NK-92 (cell line): ENCODE measurements around the gene CNR1.

Experiments
- DNase-seq: peaks from one replicate; lab custom pipeline; 2025; ENCODE audit not compliant: unreplicated experiment; lab: John Stamatoyannopoulos, UW

CNR1 gene

DNA sequence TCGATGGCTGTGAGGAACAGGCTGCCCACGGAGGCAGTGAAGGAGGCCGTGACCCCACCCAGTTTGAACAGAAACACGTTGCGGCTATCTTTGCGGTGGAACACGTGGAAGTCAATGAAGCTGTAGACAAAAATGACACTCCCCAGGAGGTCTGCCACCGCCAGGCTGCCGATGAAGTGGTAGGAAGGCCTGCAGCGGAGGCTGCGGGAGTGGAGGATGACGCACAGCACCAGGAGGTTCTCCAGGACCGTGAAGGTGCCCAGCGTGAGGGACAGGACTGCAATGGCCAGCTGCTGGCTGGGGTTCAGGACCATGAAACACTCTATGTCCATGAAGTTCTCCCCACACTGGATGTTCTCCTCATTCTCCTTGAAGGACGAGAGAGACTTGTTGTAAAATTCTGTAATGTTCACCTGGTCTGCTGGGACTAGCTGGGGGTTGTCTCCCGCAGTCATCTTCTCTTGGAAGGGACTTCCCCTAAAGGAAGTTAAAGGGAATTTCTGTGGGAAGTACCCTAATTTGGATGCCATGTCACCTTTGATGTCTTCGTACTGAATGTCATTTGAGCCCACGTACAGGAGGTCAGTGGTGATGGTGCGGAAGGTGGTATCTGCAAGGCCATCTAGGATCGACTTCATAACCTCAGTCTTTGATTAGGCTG, 21.4 kb downstream of the CNR1 start:
- no peak for DNase-seq

GRCh38 chr6:88143421-88144157, 22.6 kb downstream of the CNR1 start:
- no peak for DNase-seq

- DNase-seq: no peak
These were observed 23.9 kb downstream of the CNR1 start for GRCh38 chr6:88142297-88142668.

- DNase-seq: no peak
These were observed 24.4 kb downstream of the CNR1 start for GRCh38 chr6:88141561-88142296.

- no peak for DNase-seq
These were observed 28.2 kb downstream of the CNR1 start for GRCh38 chr6:88137915-88138314.

DNA sequence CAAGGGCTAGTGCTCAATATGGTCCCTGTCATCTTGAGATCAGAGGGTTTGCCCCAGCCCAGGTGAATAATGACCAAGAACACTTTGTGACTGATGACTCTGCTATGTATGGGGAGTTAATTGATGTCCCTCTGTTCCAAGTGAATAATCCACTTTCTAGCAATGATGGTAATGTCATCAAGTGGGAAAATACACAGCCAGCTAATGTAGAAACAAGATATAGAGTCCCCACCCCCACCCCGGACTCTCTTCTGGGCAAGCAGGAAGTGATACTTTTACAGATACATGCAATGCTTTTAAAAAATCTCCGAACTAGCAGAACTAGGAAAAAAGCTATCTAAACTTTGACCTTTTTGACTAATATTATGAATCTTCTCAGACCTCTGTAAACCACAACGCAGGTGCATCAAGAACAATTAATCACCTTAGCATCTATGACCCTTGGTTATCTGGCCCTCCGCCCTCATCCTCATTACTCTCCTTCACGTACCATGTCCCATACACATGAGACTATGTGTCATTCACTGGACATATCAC, 30.5 kb downstream of the CNR1 start:
- no peak for DNase-seq

DNA sequence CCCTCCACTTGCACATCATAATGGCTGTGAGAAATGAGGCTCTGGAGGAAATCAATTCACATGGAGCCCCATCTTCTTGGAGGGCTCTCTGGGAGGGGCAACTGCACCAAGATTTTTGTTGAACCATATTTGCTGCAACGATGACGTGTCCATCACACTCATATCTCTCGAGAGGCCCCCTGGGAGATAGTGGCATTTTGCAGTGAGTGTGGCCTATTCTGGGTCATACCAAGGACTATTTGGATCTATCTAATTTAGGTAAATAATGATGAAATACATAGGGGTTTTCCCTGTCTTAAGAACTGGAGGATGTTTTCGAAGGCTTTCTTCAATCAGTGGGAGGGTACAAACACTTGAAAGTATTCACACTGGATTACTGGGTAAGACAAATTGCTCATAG, 31.6 kb downstream of the CNR1 start:
- DNase-seq: no peak

- no peak for DNase-seq
These were observed 32.4 kb downstream of the CNR1 start for GRCh38 chr6:88133718-88134117.

- DNase-seq: no peak
These were observed 41.1 kb downstream of the CNR1 start for GRCh38 chr6:88124925-88125557.

- DNase-seq: no peak
These were observed 45.5 kb downstream of the CNR1 start for GRCh38 chr6:88120635-88121034.

GRCh38 chr6:88119769-88120168, 46.4 kb downstream of the CNR1 start:
- DNase-seq: no peak

- DNase-seq: no peak
These were observed 49.9 kb downstream of the CNR1 start for GRCh38 chr6:88116276-88116675.

DNA sequence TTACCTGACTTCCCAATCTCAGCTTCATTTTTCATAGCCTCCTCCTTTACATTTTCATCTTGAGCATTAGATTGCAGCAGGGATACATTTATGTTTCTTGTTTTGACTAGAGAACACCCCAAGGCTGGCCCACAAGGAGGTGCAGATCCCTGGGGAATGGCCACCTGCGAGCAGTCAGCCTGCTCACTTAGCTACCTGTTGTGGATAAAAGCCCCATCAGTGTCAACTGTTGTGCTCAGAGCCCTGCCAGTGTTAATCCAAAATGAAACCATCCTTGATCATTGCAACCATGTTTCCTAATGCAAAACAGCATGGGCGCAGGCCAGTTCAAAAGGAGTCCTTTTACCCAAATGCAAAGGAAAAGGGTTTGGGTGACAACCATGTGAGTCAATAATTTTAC, 50.8 kb downstream of the CNR1 start:
- DNase-seq: no peak

DNA sequence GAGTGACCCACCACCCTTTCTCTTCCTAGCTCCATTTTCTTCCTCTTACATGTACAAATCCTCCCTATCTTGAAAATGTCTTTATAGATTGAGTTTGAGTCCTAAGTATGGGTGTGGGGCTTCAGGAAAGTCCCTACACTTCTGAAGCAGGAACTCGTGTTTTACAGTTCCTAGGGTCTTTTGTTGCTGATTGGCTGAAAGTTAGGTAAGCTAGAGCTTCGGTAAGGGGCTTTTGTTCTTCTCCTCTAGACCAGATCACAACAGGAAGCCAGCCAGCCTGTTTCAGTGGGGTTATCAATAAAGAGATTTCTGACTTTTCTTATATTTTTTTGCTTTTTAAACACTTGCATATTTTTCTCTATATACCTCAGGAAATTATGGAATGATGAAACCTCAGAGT, 51.3 kb downstream of the CNR1 start:
- no peak for DNase-seq

DNA sequence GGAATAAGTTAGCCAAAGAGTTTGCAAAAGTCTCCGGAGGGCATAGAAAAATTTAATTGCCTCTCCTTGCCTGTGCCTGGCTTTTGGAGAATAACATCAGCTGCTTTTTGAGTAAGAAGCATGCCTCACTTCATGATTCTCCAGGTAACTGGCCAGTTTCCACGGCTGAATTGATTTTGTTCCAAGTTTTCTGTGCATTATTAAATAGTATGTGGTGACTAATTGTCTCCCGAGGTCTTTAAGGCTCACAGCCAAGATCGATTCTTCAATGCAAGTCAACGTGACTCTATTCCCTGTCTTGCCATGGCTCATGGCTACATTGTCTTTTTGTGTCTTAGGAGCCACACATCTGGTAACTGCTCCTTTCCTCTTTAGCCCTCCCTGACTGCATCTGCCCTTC, 54.2 kb downstream of the CNR1 start:
- no peak for DNase-seq

- no peak for DNase-seq
These were observed 58.9 kb downstream of the CNR1 start for GRCh38 chr6:88107241-88107640.

GRCh38 chr6:88105741-88106340, 60.3 kb downstream of the CNR1 start:
- DNase-seq: no peak
